HepG2 (cell line): Measurements from ENCODE around the gene PRM2. TPM values are rescaled to one million over a fixed set of nuclear protein-coding genes. Genes with fewer than 3 reads are reported as not detected.

Source experiments
- ARID5B ChIP-seq: IDR thresholded peaks from 2 replicates; pipeline ENCODE4 v1.4.0; 2020; ENCODE audit warnings: mild to moderate bottlenecking, missing genetic modification reagents
- CC2D1A ChIP-seq: sonication (generic); formaldehyde crosslinking; IDR thresholded peaks from 2 replicates; pipeline ENCODE4 v1.8.1; 2023; ENCODE audit warnings: mild to moderate bottlenecking, missing genetic modification reagents
- EP300 ChIP-seq, 3 experiments: sonication (generic) in 1 of 3; formaldehyde crosslinking in 1 of 3; IDR thresholded peaks; 2 replicates each; pipeline versions ENCODE4 v1.5.1 to v1.6.1; 2011 to 2020; ENCODE audit warnings: low read depth in 2 of 3, low read length in 2 of 3, borderline replicate concordance in 1 of 3, improper control_type of control experiment in 1 of 3, mild to moderate bottlenecking in 1 of 3, missing genetic modification reagents in 1 of 3, moderate library complexity in 1 of 3
- HNF4A ChIP-seq: sonication (generic); formaldehyde crosslinking; IDR thresholded peaks from 2 replicates; pipeline ENCODE4 v1.4.0; 2020; ENCODE audit warnings: missing genetic modification reagents
- KLF6 ChIP-seq: IDR thresholded peaks from 2 replicates; pipeline ENCODE4 v1.8.0; 2016; ENCODE audit warnings: missing biosample characterization, missing genetic modification reagents
- MEF2D ChIP-seq: sonication (generic); formaldehyde crosslinking; IDR thresholded peaks from 2 replicates; pipeline ENCODE4 v1.5.1; 2020; ENCODE audit warnings: mild to moderate bottlenecking, missing genetic modification reagents
- NPAS2 ChIP-seq: sonication (generic); formaldehyde crosslinking; IDR thresholded peaks from 2 replicates; pipeline ENCODE4 v1.8.0; 2022; ENCODE audit warnings: mild to moderate bottlenecking, missing genetic modification reagents, borderline replicate concordance
- NR2F1 ChIP-seq, 2 experiments: fragments of 450-650 bp in 1 of 2; formaldehyde crosslinking in 1 of 2; IDR thresholded peaks; 2 replicates each; pipeline versions ENCODE4 v1.5.0 to v1.6.1; 2016 to 2020; ENCODE audit warnings: mild to moderate bottlenecking in 1 of 2, missing compliant biosample characterization in 1 of 2, missing genetic modification reagents in 1 of 2, moderate library complexity in 1 of 2
- PAF1 ChIP-seq: IDR thresholded peaks from 2 replicates; pipeline ENCODE4 v1.6.1; 2016; ENCODE audit warnings: missing genetic modification reagents, missing compliant biosample characterization
- PCBP1 ChIP-seq: fragments of 200-400 bp; formaldehyde crosslinking; IDR thresholded peaks from 2 replicates; pipeline ENCODE4 v1.6.1; 2017; ENCODE audit warnings: mild to moderate bottlenecking, low read depth, low read length, borderline replicate concordance
- RBFOX2 ChIP-seq: fragments of 200-400 bp; formaldehyde crosslinking; IDR thresholded peaks from 2 replicates; pipeline ENCODE4 v1.6.1; 2017; ENCODE audit warnings: low read depth, mild to moderate bottlenecking, low read length
- SAFB2 ChIP-seq: sonication (generic); formaldehyde crosslinking; IDR thresholded peaks from 2 replicates; pipeline ENCODE4 v1.5.1; 2020; ENCODE audit warnings: missing genetic modification reagents, low read depth, mild to moderate bottlenecking, borderline replicate concordance
- SOX13 ChIP-seq, 3 experiments: fragments of 450-650 bp in 1 of 3; sonication (generic) in 1 of 3; formaldehyde crosslinking in 1 of 3; IDR thresholded peaks in 2 of 3; conservative IDR thresholded peaks in 1 of 3; 2 replicates each; pipeline versions ENCODE4 v1.5.0 to v1.6.1; 2016 to 2020; ENCODE audit warnings: antibody characterized with exemption in 1 of 3, mild to moderate bottlenecking in 1 of 3, missing compliant biosample characterization in 1 of 3, missing genetic modification reagents in 1 of 3, moderate library complexity in 1 of 3
- TCF7L2 ChIP-seq: IDR thresholded peaks from 2 replicates; pipeline ENCODE4 v1.6.1; 2011; ENCODE audit warnings: mild to moderate bottlenecking, low read depth, low read length, moderate library complexity
- TIGD3 ChIP-seq: sonication (generic); formaldehyde crosslinking; IDR thresholded peaks from 2 replicates; pipeline ENCODE4 v1.5.1; 2020; ENCODE audit warnings: mild to moderate bottlenecking, missing genetic modification reagents, borderline replicate concordance
- ZFP37 ChIP-seq: sonication (generic); formaldehyde crosslinking; IDR thresholded peaks from 2 replicates; pipeline ENCODE4 v1.4.0; 2020; ENCODE audit warnings: missing genetic modification reagents, borderline replicate concordance
- ZFP90 ChIP-seq: sonication (generic); formaldehyde crosslinking; IDR thresholded peaks from 2 replicates; pipeline ENCODE4 v1.8.0; 2022; ENCODE audit warnings: missing genetic modification reagents, mild to moderate bottlenecking, inconsistent platforms, borderline replicate concordance
- ZNF383 ChIP-seq: sonication (generic); formaldehyde crosslinking; IDR thresholded peaks from 2 replicates; pipeline ENCODE4 v1.4.0; 2020; ENCODE audit warnings: missing genetic modification reagents, mild to moderate bottlenecking, borderline replicate concordance
- ZNF501 ChIP-seq: sonication (generic); formaldehyde crosslinking; IDR thresholded peaks from 2 replicates; pipeline ENCODE4 v1.5.1; 2020; ENCODE audit warnings: mild to moderate bottlenecking, moderate library complexity, missing genetic modification reagents
- ZNF576 ChIP-seq: sonication (generic); formaldehyde crosslinking; IDR thresholded peaks from 2 replicates; pipeline ENCODE4 v1.4.0; 2020; ENCODE audit warnings: mild to moderate bottlenecking, missing genetic modification reagents
- ZSCAN5A ChIP-seq: sonication (generic); formaldehyde crosslinking; IDR thresholded peaks from 2 replicates; pipeline ENCODE4 v1.8.0; 2022; ENCODE audit warnings: mild to moderate bottlenecking, missing genetic modification reagents, borderline replicate concordance
- polyA plus RNA-seq, 8 experiments: library from polyadenylated mRNA; depleted of rRNA in 3 of 8; stranded (reverse) in 7 of 8; unstranded in 1 of 8; fragments of >200 nt; fragmentation: Illumina TruSeq in 4 of 8; extraction: Trizol in 4 of 8; gene quantifications; 2 replicates each; pipeline versions ENCODE4 v1.2.1 to v1.2.3, GENCODE V29; 2011 to 2016; ENCODE audit warnings: low read depth in 4 of 8, missing spikeins in 1 of 8, mixed read lengths in 1 of 8; ENCODE audit not compliant: insufficient read depth in 1 of 8
- total RNA-seq, 5 experiments: library from RNA; depleted of rRNA; stranded (reverse); fragments of >200 nt; fragmentation: Illumina TruSeq; extraction: Trizol; gene quantifications; 2 replicates each; pipeline ENCODE4 v1.2.3, GENCODE V29; 2016; ENCODE audit warnings: low read depth in 1 of 5

PRM2 gene
- total and polyA plus RNA-seq, 2 of the 13 experiments (the other 11 are each of a cell fraction or from before 2014, with no cell fraction given), result 0.54 TPM; not detected in 1

GRCh38 chr16:11273721-11274324 is 2.5 kb downstream of the PRM2 start (continued):
- TF ChIP-seq ARID5B (peak; percentile 49; the same call in 1 of the 2 replicates), ZNF576 (CRISPR knock-in tag) (no peak), PAF1 (CRISPR knock-in tag) (no peak), KLF6 (no peak), TIGD3 (CRISPR knock-in tag) (0 out of 2 replicates have a peak, but pooled peaks have one; percentile 30), ZSCAN5A (no peak), MEF2D (CRISPR knock-in tag) (peak; percentile 20; the same call in 1 of the 2 replicates), HNF4A (peak; percentile 22; the same call in 1 of the 2 replicates), ZNF501 (CRISPR knock-in tag) (peak; percentile 37; the same call in 1 of the 2 replicates), SAFB2 (CRISPR knock-in tag) (peak; percentile 26; the same call in 1 of the 2 replicates), TCF7L2 (no peak), CC2D1A (CRISPR knock-in tag) (no peak), ZNF383 (0 out of 2 replicates have a peak, but pooled peaks have one; percentile 16), EP300 (IDR thresholded peaks at IDR 0.05; ENCODE audit: low read depth in 2 of 2, low read length in 2 of 2) (peak; percentile 11 to 68; a peak in 2 of 4 replicates), EP300 (CRISPR knock-in tag; IDR thresholded peaks at IDR 0.05; ENCODE audit: borderline replicate concordance) (0 out of 2 replicates have a peak, but pooled peaks have one; percentile 31), PCBP1 (no peak), RBFOX2 (no peak), ZFP90 (0 out of 2 replicates have a peak, but pooled peaks have one; percentile 60), SOX13 (IDR thresholded peaks at IDR 0.05) (no peak), SOX13 (CRISPR knock-in tag; conservative IDR thresholded peaks at IDR 0.05 in 1 of 2, IDR thresholded peaks at IDR 0.05 in 1 of 2) (peak in 1 of 2 experiments; percentile 70; a peak in 1 of 4 replicates), NPAS2 (CRISPR knock-in tag) (no peak), NR2F1 (CRISPR knock-in tag; IDR thresholded peaks at IDR 0.05) (0 out of 4 replicates have a peak, but pooled peaks of 1 of the 2 experiments have one; percentile 30), ZFP37 (CRISPR knock-in tag) (no peak)
